ENCODE data around the gene TTC9B.

TTC9B gene

DNA sequence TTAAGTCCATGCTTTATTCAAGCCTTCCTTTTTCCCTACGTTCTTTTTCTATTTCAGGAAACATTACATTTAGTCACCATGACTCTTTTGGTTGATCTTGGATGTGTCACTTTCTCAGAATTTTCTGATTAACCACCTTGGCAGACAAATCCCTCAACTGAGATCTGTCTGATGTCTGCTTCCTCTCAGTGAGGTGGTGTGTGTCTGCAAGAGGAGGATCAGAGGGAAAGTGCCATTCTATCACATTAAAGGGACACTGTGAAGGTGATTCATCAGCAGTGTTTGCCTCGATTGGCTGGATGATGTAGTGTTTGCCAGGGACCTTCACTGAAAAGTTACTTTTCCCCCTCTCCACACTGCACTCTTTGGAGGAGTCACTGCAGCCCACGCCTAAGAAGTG, 11.3 kb upstream of the TTC9B start:
- Histone ChIP-seq H3K4me2 (ENCODE audit: insufficient read depth, low read length, poor library complexity, severe bottlenecking) (no peak overlapping the region), H3K9me3 (replicated peaks in 1 of 2; ENCODE audit: control insufficient read depth in 2 of 2, insufficient read depth in 1 of 2, low read depth in 1 of 2, low read length in 2 of 2) (no peaks in the 10 kb centered on the region), H4K91ac (ENCODE audit: low read depth, low read length, poor library complexity) (no peak overlapping the region), H3K18ac (ENCODE audit: low read length) (no peak overlapping the region), H3K36me3 (replicated peaks in 1 of 2; ENCODE audit: control insufficient read depth in 2 of 2, insufficient read depth in 2 of 2, low read length in 2 of 2) (peaks cover 0 to 5% of the 10 kb centered on the region in 2 donors), H3K79me1 (ENCODE audit: low read depth, low read length) (no peaks in the 10 kb centered on the region), H3K4ac (ENCODE audit: low read length) (no peak overlapping the region), H2AFZ (ENCODE audit: low read length) (no peak overlapping the region), H3K23ac (ENCODE audit: low read depth, low read length, poor library complexity) (no peak overlapping the region), H3K14ac (ENCODE audit: low read length) (no peak overlapping the region), H4K8ac (ENCODE audit: low read depth, low read length) (no peak overlapping the region), H3K27me3 (ENCODE audit: control insufficient read depth in 3 of 3, insufficient read depth in 3 of 3, low read depth in 1 of 3, low read length in 3 of 3) (peaks cover 0 to 6% (median 0%) of the 10 kb centered on the region in 3 experiments), H2AK5ac (ENCODE audit: low read depth, low read length) (no peak overlapping the region), H3K9ac (ENCODE audit: low read depth, low read length, poor library complexity) (no peak overlapping the region), H3K27ac (replicated peaks; ENCODE audit: low read length) (no peak overlapping the region), H2BK12ac (ENCODE audit: low read length) (no peak overlapping the region), H2BK5ac (ENCODE audit: low read length) (no peak overlapping the region), H3K4me1 (ENCODE audit: control insufficient read depth in 2 of 2, insufficient read depth in 1 of 2, low read depth in 1 of 2, low read length in 2 of 2) (peaks cover 15 to 24% of the 10 kb centered on the region in 2 donors), H2BK15ac (ENCODE audit: low read length) (no peak overlapping the region), H3K4me3 (ENCODE audit: low read length in 2 of 2) (no peak overlapping the region), H2BK120ac (ENCODE audit: low read depth, low read length) (no peak overlapping the region)
- WGBS, 2 donors (ENCODE audit: extremely low coverage in 2 of 2, insufficient read length in 2 of 2, insufficient replicate concordance in 1 of 2), result no CpG with 5 or more reads among the region's 3 CpGs
- DNase-seq (ENCODE audit: low spot score), result no peak

DNA sequence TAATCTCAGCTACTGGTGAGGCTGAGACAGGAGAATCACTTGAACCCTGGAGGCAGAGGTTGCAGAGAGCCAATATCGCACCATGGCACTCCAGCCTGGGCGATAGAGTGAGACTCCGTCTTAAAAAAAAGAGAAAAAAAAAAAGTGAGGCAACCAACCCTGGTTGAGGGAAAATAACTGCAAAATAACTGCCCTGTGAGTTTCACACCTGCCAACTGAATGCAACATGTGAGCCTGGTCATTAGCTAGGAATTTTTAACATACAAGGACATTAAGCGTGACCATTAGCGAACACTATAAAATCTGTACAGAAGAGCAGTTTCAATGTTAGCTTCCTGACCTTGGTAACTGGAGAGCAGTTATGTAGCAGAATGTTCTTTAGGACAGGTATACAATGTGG, 10.7 kb upstream of the TTC9B start:
- Histone ChIP-seq H2AFZ (ENCODE audit: low read length) (no peak overlapping the region), H3K4me1 (ENCODE audit: control insufficient read depth in 2 of 2, insufficient read depth in 1 of 2, low read depth in 1 of 2, low read length in 2 of 2) (peaks cover 15 to 24% of the 10 kb centered on the region in 2 donors), H3K36me3 (replicated peaks in 1 of 2; ENCODE audit: control insufficient read depth in 2 of 2, insufficient read depth in 2 of 2, low read length in 2 of 2) (no peaks in the 10 kb centered on the region), H3K27me3 (ENCODE audit: control insufficient read depth in 3 of 3, insufficient read depth in 3 of 3, low read depth in 1 of 3, low read length in 3 of 3) (peaks cover 0 to 6% (median 0%) of the 10 kb centered on the region in 3 experiments), H4K91ac (ENCODE audit: low read depth, low read length, poor library complexity) (no peak overlapping the region), H2BK12ac (ENCODE audit: low read length) (no peak overlapping the region), H3K23ac (ENCODE audit: low read depth, low read length, poor library complexity) (no peak overlapping the region), H3K27ac (replicated peaks; ENCODE audit: low read length) (no peak overlapping the region), H4K8ac (ENCODE audit: low read depth, low read length) (no peak overlapping the region), H3K4ac (ENCODE audit: low read length) (no peak overlapping the region), H3K9me3 (replicated peaks in 1 of 2; ENCODE audit: control insufficient read depth in 2 of 2, insufficient read depth in 1 of 2, low read depth in 1 of 2, low read length in 2 of 2) (no peaks in the 10 kb centered on the region), H3K4me2 (ENCODE audit: insufficient read depth, low read length, poor library complexity, severe bottlenecking) (no peak overlapping the region), H3K18ac (ENCODE audit: low read length) (no peak overlapping the region), H3K14ac (ENCODE audit: low read length) (no peak overlapping the region), H2BK15ac (ENCODE audit: low read length) (no peak overlapping the region), H2BK120ac (ENCODE audit: low read depth, low read length) (no peak overlapping the region), H3K79me1 (ENCODE audit: low read depth, low read length) (no peaks in the 10 kb centered on the region), H2AK5ac (ENCODE audit: low read depth, low read length) (no peak overlapping the region), H2BK5ac (ENCODE audit: low read length) (no peak overlapping the region), H3K9ac (ENCODE audit: low read depth, low read length, poor library complexity) (no peak overlapping the region), H3K4me3 (ENCODE audit: low read length in 2 of 2) (no peak overlapping the region)
- WGBS, 2 donors (ENCODE audit: extremely low coverage in 2 of 2, insufficient read length in 2 of 2, insufficient replicate concordance in 1 of 2), result no CpG with 5 or more reads among the region's 5 CpGs
- DNase-seq (ENCODE audit: low spot score), result no peak

DNA sequence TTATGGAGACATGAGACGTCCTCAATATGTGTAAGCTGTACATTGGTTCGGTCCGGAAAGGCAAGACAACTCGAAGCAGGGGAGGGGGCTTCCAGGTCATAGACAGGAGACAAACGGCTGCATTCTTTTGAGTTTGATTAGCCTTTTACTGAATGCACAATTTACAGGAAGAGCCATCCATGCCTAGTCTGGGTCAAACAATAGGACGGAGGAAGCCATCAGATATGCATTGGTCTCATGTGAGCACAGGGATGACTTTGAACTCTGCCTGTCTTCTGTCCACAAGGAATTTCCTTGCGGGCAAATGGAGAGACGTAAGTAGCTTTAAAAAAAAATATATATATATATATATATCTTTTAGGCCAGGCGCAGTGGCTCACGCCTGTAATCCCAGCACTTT, 10.2 kb upstream of the TTC9B start:
- Histone ChIP-seq H2BK12ac (ENCODE audit: low read length) (no peak overlapping the region), H3K4me1 (ENCODE audit: control insufficient read depth in 2 of 2, insufficient read depth in 1 of 2, low read depth in 1 of 2, low read length in 2 of 2) (peaks cover 15 to 24% of the 10 kb centered on the region in 2 donors)

DNA sequence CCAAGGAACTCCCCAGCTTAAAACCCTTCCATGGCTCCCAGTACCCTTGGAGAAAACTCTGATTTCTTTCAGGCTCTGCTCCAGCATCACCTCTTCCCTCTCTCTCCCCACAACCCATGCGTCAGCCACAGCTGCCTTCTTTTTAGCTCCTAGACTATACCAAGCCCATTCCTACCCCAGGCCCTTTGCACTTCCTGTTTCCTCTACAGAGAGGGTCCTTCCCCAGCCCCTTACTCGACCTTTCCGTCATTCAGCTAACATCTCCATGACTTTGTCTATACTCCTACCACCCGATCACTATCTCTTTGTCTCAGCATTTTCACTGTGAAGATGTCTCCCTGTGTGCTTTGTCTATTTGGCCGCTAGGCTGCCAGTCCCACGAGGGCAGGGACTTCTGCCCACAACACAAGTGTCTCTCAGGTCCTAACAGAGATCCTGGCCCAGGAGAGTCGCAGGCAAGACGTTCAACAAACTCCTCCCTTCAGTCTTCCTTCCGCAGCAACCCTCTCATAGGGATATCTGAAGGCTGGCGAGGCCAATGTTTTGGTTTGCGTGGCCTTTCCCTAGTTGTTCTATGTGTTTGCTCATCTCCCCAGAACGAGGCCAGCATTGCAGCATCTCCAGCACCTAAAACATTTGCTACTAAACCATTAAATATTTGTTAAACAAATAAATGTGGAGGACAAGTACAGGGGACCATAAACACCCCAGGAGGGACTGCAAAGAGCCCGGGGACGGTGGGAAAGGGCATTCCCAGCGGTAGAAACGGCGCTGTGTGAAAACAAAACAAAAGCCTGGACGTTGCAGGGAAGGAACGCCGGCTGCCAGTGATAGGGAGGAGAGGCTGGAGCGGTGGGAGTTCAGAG, 7.5 kb upstream of the TTC9B start:
- Histone ChIP-seq H3K9me3 (replicated peaks in 1 of 2; ENCODE audit: control insufficient read depth in 2 of 2, insufficient read depth in 1 of 2, low read depth in 1 of 2, low read length in 2 of 2) (peaks cover 0 to 2% of the 10 kb centered on the region in 2 donors), H4K91ac (ENCODE audit: low read depth, low read length, poor library complexity) (no peak overlapping the region), H2AFZ (ENCODE audit: low read length) (peak overlapping the region; percentile 88), H3K27me3 (ENCODE audit: control insufficient read depth in 3 of 3, insufficient read depth in 3 of 3, low read depth in 1 of 3, low read length in 3 of 3) (peaks cover 0 to 14% (median 4%) of the 10 kb centered on the region in 3 experiments), H2BK120ac (ENCODE audit: low read depth, low read length) (no peak overlapping the region), H3K14ac (ENCODE audit: low read length) (peak overlapping the region; percentile 78), H2BK12ac (ENCODE audit: low read length) (no peak overlapping the region), H2BK5ac (ENCODE audit: low read length) (no peak overlapping the region), H2BK15ac (ENCODE audit: low read length) (no peak overlapping the region), H3K4me2 (ENCODE audit: insufficient read depth, low read length, poor library complexity, severe bottlenecking) (no peak overlapping the region), H3K79me1 (ENCODE audit: low read depth, low read length) (no peaks in the 10 kb centered on the region), H3K27ac (replicated peaks; ENCODE audit: low read length) (no peak overlapping the region), H3K9ac (ENCODE audit: low read depth, low read length, poor library complexity) (no peak overlapping the region), H4K8ac (ENCODE audit: low read depth, low read length) (peak overlapping the region; percentile 74), H3K4ac (ENCODE audit: low read length) (no peak overlapping the region), H3K36me3 (replicated peaks in 1 of 2; ENCODE audit: control insufficient read depth in 2 of 2, insufficient read depth in 2 of 2, low read length in 2 of 2) (no peaks in the 10 kb centered on the region), H3K4me3 (ENCODE audit: low read length in 2 of 2) (no peak overlapping the region), H3K18ac (ENCODE audit: low read length) (peak overlapping the region; percentile 79), H3K23ac (ENCODE audit: low read depth, low read length, poor library complexity) (no peak overlapping the region), H3K4me1 (ENCODE audit: control insufficient read depth in 2 of 2, insufficient read depth in 1 of 2, low read depth in 1 of 2, low read length in 2 of 2) (peaks cover 0 to 10% of the 10 kb centered on the region in 2 donors), H2AK5ac (ENCODE audit: low read depth, low read length) (peak overlapping the region; percentile 24)
- no peak for DNase-seq (ENCODE audit: low spot score)
- no CpG with 5 or more reads among the region's 21 CpGs for WGBS, 2 donors (ENCODE audit: extremely low coverage in 2 of 2, insufficient read length in 2 of 2, insufficient replicate concordance in 1 of 2)

More for the DNA sequence above, 10.2 kb upstream of the TTC9B start:
- Histone ChIP-seq H3K79me1 (ENCODE audit: low read depth, low read length) (no peaks in the 10 kb centered on the region), H4K91ac (ENCODE audit: low read depth, low read length, poor library complexity) (no peak overlapping the region), H2BK5ac (ENCODE audit: low read length) (no peak overlapping the region), H3K9ac (ENCODE audit: low read depth, low read length, poor library complexity) (no peak overlapping the region), H2BK120ac (ENCODE audit: low read depth, low read length) (no peak overlapping the region), H3K18ac (ENCODE audit: low read length) (no peak overlapping the region), H2AK5ac (ENCODE audit: low read depth, low read length) (no peak overlapping the region), H3K4ac (ENCODE audit: low read length) (no peak overlapping the region), H3K36me3 (replicated peaks in 1 of 2; ENCODE audit: control insufficient read depth in 2 of 2, insufficient read depth in 2 of 2, low read length in 2 of 2) (no peaks in the 10 kb centered on the region), H2AFZ (ENCODE audit: low read length) (peak overlapping the region; percentile 38), H3K4me2 (ENCODE audit: insufficient read depth, low read length, poor library complexity, severe bottlenecking) (no peak overlapping the region), H4K8ac (ENCODE audit: low read depth, low read length) (no peak overlapping the region), H3K23ac (ENCODE audit: low read depth, low read length, poor library complexity) (no peak overlapping the region), H3K4me3 (ENCODE audit: low read length in 2 of 2) (no peak overlapping the region), H3K27ac (replicated peaks; ENCODE audit: low read length) (no peak overlapping the region), H3K27me3 (ENCODE audit: control insufficient read depth in 3 of 3, insufficient read depth in 3 of 3, low read depth in 1 of 3, low read length in 3 of 3) (peaks cover 0 to 9% (median 0%) of the 10 kb centered on the region in 3 experiments), H3K14ac (ENCODE audit: low read length) (no peak overlapping the region), H2BK15ac (ENCODE audit: low read length) (no peak overlapping the region), H3K9me3 (replicated peaks in 1 of 2; ENCODE audit: control insufficient read depth in 2 of 2, insufficient read depth in 1 of 2, low read depth in 1 of 2, low read length in 2 of 2) (no peaks in the 10 kb centered on the region)
- DNase-seq (ENCODE audit: low spot score), result no peak
- no CpG with 5 or more reads among the region's 10 CpGs for WGBS, 2 donors (ENCODE audit: extremely low coverage in 2 of 2, insufficient read length in 2 of 2, insufficient replicate concordance in 1 of 2)
